Thyroid gland (tissue), 4 donors: Measurements from ENCODE around the gene DEF6.

Experiments used
- CTCF ChIP-seq, 6 experiments: fragments of 200-600 bp in 3 of 6; fragments of 450-650 bp in 3 of 6; sonication (generic) in 3 of 6; IDR thresholded peaks; one replicate each; pipeline ENCODE4 v1.5.1; 2016 to 2019; ENCODE audit warnings: antibody characterized with exemption in 6 of 6, mild to moderate bottlenecking in 2 of 6, inconsistent platforms in 1 of 6, moderate library complexity in 1 of 6
- POLR2A ChIP-seq, 2 donors: fragments of 450-650 bp; IDR thresholded peaks; one replicate each; pipeline ENCODE4 v1.6.1; 2017; ENCODE audit warnings: antibody characterized with exemption in 2 of 2, mild to moderate bottlenecking in 2 of 2, moderate library complexity in 1 of 2

- TF ChIP-seq CTCF (IDR thresholded peaks at IDR 0.05) (no peak), POLR2A (IDR thresholded peaks at IDR 0.05) (no peak)
Observed at GRCh38 chr6:35359744-35360348, 62.2 kb downstream of the DEF6 start.
